ENCODE measurements around the gene CLCN2. TPM values are rescaled to one million over a fixed set of nuclear protein-coding genes. Genes with fewer than 3 reads are reported as not detected.

CLCN2 gene
- total RNA-seq, 1 experiment from 2014 or later: 4.5 TPM

DNA sequence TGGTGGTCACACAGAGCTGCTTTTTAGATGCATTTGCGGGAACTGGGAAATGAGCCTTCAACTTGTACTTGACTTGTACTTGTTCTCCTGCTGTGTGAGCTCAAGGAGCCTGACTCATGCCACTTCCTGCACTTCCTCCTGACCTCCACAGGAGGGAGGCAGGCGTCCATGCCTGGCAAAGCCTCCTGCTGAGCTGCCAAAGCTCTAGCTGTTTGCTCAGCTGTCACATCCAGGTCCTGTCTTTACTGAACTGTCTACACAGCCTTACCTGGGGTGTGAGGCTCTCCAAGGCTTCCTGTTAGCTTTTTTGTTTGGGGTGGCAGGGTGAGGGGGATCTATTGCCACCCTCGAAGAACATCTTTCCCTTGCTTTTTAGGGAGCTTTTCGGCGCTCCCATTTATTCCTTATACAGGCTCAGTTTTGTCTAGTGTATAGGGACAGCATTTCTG is 10.2 kb upstream of the CLCN2 start:
- TF ChIP-seq, protein P1, sequence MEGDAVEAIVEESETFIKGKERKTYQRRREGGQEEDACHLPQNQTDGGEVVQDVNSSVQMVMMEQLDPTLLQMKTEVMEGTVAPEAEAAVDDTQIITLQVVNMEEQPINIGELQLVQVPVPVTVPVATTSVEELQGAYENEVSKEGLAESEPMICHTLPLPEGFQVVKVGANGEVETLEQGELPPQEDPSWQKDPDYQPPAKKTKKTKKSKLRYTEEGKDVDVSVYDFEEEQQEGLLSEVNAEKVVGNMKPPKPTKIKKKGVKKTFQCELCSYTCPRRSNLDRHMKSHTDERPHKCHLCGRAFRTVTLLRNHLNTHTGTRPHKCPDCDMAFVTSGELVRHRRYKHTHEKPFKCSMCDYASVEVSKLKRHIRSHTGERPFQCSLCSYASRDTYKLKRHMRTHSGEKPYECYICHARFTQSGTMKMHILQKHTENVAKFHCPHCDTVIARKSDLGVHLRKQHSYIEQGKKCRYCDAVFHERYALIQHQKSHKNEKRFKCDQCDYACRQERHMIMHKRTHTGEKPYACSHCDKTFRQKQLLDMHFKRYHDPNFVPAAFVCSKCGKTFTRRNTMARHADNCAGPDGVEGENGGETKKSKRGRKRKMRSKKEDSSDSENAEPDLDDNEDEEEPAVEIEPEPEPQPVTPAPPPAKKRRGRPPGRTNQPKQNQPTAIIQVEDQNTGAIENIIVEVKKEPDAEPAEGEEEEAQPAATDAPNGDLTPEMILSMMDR (IDR thresholded peaks at IDR 0.05; ENCODE audit: unreplicated experiment): peak; percentile 94
- ChIA-PET POLR2A (interaction anchor here (0.6 to 1.9 kb wide), 12 partner anchors 8 to 1259 kb away, joined by 3 to 13 read pairs (median 4); partner anchors contain the start of genes CLCN2, FAM131A, PARL and POLR2H), CTCF (interaction anchor here (0.6 to 7.0 kb wide), 48 partner anchors 8 to 862 kb away, joined by 3 to 212 read pairs (median 4); no protein-coding TSS in a partner anchor)
- DNase-seq (ENCODE audit: unreplicated experiment): peak; percentile 86
- intact Hi-C loops (cut with micrococcal nuclease): loop anchor here (1.0 to 10.0 kb wide), 5 partner anchors 45 to 403 kb away; no protein-coding TSS in a partner anchor
- no peak overlapping the region for H3K4me3 Mint-ChIP-seq (ENCODE audit: unreplicated experiment)
- peaks cover 11% of the 10 kb centered on the region for H3K4me1 Mint-ChIP-seq (ENCODE audit: insufficient read depth, unreplicated experiment)
- no peak overlapping the region for H3K27ac Mint-ChIP-seq (ENCODE audit: low read depth, unreplicated experiment)
- H3K27me3 Mint-ChIP-seq (ENCODE audit: insufficient read depth, unreplicated experiment): peaks cover 23% of the 10 kb centered on the region
- BruUV-seq (replicated peaks): no TSS peak
- no peaks in the 10 kb centered on the region for H3K9me3 Mint-ChIP-seq (ENCODE audit: unreplicated experiment)
- H3K36me3 Mint-ChIP-seq (ENCODE audit: insufficient read depth, unreplicated experiment): peaks cover 47% of the 10 kb centered on the region

DNA sequence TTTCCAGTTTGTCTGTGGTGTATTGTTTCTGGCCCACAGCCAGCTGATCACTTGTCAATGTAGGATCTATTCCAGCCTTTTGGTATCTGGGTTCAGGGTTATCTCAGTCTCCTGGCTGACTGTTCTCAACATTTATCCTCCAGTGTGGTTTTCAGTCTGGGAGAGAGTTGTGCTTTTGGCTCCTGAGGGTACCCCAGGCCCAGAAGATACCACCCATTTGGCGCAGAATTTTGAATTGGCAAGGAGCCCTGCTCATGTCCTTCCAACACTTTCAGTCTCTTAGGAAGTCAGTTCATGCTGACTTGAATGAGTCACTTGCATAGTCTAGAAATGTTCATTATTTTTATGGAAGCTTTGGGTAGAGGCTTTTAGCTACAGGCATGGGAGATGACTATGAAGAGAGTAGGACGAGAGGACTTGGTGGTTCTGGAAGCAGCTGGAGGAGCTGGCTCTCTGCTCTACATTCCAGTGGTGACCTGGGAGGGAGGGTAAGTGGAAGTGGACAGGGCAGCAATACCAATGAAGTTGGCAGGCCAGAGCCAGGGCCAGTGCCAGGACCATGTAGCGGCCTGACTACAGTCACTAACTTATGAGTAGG is 7.3 kb upstream of the CLCN2 start:
- ChIA-PET POLR2A (interaction anchor here (0.6 to 1.0 kb wide), 3 partner anchors 28 to 157 kb away, joined by 3 to 4 read pairs (median 4); no protein-coding TSS in a partner anchor), CTCF (interaction anchor here (0.5 to 1.6 kb wide), 9 partner anchors 14 to 470 kb away, joined by 3 to 9 read pairs (median 4); no protein-coding TSS in a partner anchor)
- DNase-seq (ENCODE audit: unreplicated experiment): no peak
- no peak overlapping the region for H3K4me3 Mint-ChIP-seq (ENCODE audit: unreplicated experiment)
- H3K9me3 Mint-ChIP-seq (ENCODE audit: unreplicated experiment): no peaks in the 10 kb centered on the region
- intact Hi-C loops (cut with micrococcal nuclease): no loop called here
- no peaks in the 10 kb centered on the region for H3K27me3 Mint-ChIP-seq (ENCODE audit: insufficient read depth, unreplicated experiment)
- H3K27ac Mint-ChIP-seq (ENCODE audit: low read depth, unreplicated experiment): peak overlapping the region; percentile 33
- BruUV-seq (replicated peaks): no TSS peak
- H3K4me1 Mint-ChIP-seq (ENCODE audit: insufficient read depth, unreplicated experiment): peaks cover 23% of the 10 kb centered on the region
- H3K36me3 Mint-ChIP-seq (ENCODE audit: insufficient read depth, unreplicated experiment): peaks cover 74% of the 10 kb centered on the region
- TF ChIP-seq, protein P1 (IDR thresholded peaks at IDR 0.05; ENCODE audit: unreplicated experiment): no peak

DNA sequence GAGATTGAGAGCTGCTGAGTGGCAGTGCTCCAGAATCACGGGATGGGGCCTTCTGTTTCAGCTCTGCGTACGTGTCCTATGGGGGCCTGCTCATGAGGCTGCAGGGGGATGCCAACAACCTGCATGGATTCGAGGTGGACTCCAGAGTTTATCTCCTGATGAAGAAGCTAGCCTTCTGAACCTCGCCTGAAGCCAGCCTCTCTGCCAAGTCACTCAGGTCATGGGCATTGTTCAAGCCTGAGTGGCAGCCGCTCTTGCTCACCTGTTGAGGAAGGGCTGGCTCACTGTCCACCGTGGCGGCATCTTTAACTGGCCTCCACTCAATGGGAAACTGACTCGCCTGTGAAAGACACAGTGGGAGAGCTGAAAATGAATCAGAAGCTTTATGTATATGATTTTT is 6.7 kb upstream of the CLCN2 start:
- CTCF ChIA-PET: interaction anchor here (0.5 to 1.6 kb wide), 10 partner anchors 13 to 765 kb away, joined by 3 to 9 read pairs (median 4); no protein-coding TSS in a partner anchor
- no peak for DNase-seq (ENCODE audit: unreplicated experiment)
- H3K9me3 Mint-ChIP-seq (ENCODE audit: unreplicated experiment): no peaks in the 10 kb centered on the region
- peaks cover 23% of the 10 kb centered on the region for H3K4me1 Mint-ChIP-seq (ENCODE audit: insufficient read depth, unreplicated experiment)
- TF ChIP-seq, protein P1 (IDR thresholded peaks at IDR 0.05; ENCODE audit: unreplicated experiment): no peak
- H3K36me3 Mint-ChIP-seq (ENCODE audit: insufficient read depth, unreplicated experiment): peaks cover 77% of the 10 kb centered on the region
- POLR2A ChIA-PET: interaction anchor here (1.0 kb wide), 1 partner anchor 48 kb away, joined by 3 read pairs; no protein-coding TSS in a partner anchor
- no peaks in the 10 kb centered on the region for H3K27me3 Mint-ChIP-seq (ENCODE audit: insufficient read depth, unreplicated experiment)
- no TSS peak for BruUV-seq (replicated peaks)
- no peak overlapping the region for H3K27ac Mint-ChIP-seq (ENCODE audit: low read depth, unreplicated experiment)
- H3K4me3 Mint-ChIP-seq (ENCODE audit: unreplicated experiment): no peak overlapping the region
- intact Hi-C loops (cut with micrococcal nuclease): no loop called here

DNA sequence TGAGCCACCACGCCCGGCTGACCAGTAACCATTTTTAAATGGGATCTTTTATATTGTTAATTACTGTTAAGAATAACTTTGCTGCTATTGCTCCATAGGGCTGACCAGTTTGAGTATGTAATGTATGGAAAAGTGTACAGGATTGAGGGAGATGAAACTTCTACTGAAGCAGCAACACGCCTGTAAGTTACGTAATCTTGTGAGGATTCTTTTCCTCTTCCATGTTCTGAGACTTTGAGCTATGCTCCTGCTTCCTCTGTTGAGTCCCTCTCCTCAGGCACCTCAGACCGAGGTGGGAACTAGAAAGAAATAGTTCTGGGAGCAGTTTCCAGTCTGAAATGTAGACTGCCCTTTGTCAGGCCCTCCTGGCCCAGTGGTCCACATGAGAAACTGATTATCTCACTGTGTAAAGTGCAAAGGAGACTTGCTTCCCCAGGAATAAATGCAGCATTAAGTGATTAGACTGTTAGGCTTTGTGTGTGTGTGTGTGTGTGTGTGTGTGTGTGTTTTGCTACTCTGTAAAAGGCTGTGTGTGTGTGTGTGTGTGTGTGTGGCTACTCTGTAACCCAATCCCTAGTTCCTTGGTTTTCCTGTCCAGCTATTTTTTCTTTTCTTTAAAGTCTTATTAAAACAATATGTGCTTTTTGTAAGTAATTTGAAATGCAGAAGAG is 5.3 kb upstream of the CLCN2 start:
- Mint-ChIP-seq H3K27ac (ENCODE audit: low read depth, unreplicated experiment) (no peak overlapping the region), H3K27me3 (ENCODE audit: insufficient read depth, unreplicated experiment) (no peaks in the 10 kb centered on the region), H3K4me3 (ENCODE audit: unreplicated experiment) (no peak overlapping the region), H3K9me3 (ENCODE audit: unreplicated experiment) (no peaks in the 10 kb centered on the region), H3K36me3 (ENCODE audit: insufficient read depth, unreplicated experiment) (peaks cover 77% of the 10 kb centered on the region), H3K4me1 (ENCODE audit: insufficient read depth, unreplicated experiment) (peaks cover 21% of the 10 kb centered on the region)
- POLR2A ChIA-PET: interaction anchor here (0.8 kb wide), 1 partner anchor 433 kb away, joined by 3 read pairs; no protein-coding TSS in a partner anchor
- CTCF ChIA-PET: interaction anchor here (0.5 to 2.1 kb wide), 4 partner anchors 23 to 102 kb away, joined by 3 to 6 read pairs (median 4); no protein-coding TSS in a partner anchor
- DNase-seq (ENCODE audit: unreplicated experiment): no peak
- intact Hi-C loops (cut with micrococcal nuclease): no loop called here
- no TSS peak for BruUV-seq (replicated peaks)
- TF ChIP-seq, protein P1 (IDR thresholded peaks at IDR 0.05; ENCODE audit: unreplicated experiment): no peak
